Parathyroid adenoma (tissue), 2 donors: ENCODE results near the gene AP1S3.
"Not testable (repeated sequence)": the region's sequence is repeated elsewhere in the genome, so short reads cannot be mapped to it uniquely, and the experiment has no call there.

Experiments used
- H2AFZ ChIP-seq: fragments of 300-600 bp; sonication (generic); one replicate; pipeline ENCODE4 v1.7.0; 2017; ENCODE audit warnings: antibody characterized with exemption, mild to moderate bottlenecking
- H3K27ac ChIP-seq: fragments of 300-600 bp; sonication (generic); one replicate; pipeline ENCODE4 v1.7.0; 2017
- H3K27me3 ChIP-seq: fragments of 300-600 bp; sonication (generic); one replicate; pipeline ENCODE4 v1.7.0; 2017; ENCODE audit warnings: low read length; ENCODE audit not compliant: control insufficient read depth, insufficient read depth
- H3K36me3 ChIP-seq: fragments of 300-600 bp; sonication (generic); one replicate; pipeline ENCODE4 v1.7.0; 2017; ENCODE audit warnings: low read length; ENCODE audit not compliant: control insufficient read depth, insufficient read depth
- H3K4me1 ChIP-seq: fragments of 300-600 bp; sonication (generic); one replicate; pipeline ENCODE4 v1.7.0; 2017; ENCODE audit warnings: control low read depth
- H3K4me2 ChIP-seq: fragments of 300-600 bp; sonication (generic); one replicate; pipeline ENCODE4 v1.7.0; 2017; ENCODE audit warnings: low read length
- H3K4me3 ChIP-seq: fragments of 300-600 bp; sonication (generic); one replicate; pipeline ENCODE4 v1.7.0; 2017; ENCODE audit warnings: low read depth, low read length
- H3K79me2 ChIP-seq: fragments of 300-600 bp; sonication (generic); one replicate; pipeline ENCODE4 v1.7.0; 2017; ENCODE audit warnings: control low read depth
- H3K9ac ChIP-seq: fragments of 300-600 bp; sonication (generic); one replicate; pipeline ENCODE4 v1.7.0; 2017; ENCODE audit warnings: mild to moderate bottlenecking
- H3K9me3 ChIP-seq: fragments of 300-600 bp; sonication (generic); one replicate; pipeline ENCODE4 v1.7.0; 2017; ENCODE audit warnings: low read length; ENCODE audit not compliant: control insufficient read depth
- TF ChIP-seq, protein P1 (sequence below): fragments of 300-600 bp; sonication (generic); IDR thresholded peaks from one replicate; pipeline ENCODE4 v1.7.0; 2017; ENCODE audit warnings: antibody characterized with exemption, mild to moderate bottlenecking
- donor health status: primary hyperparathyroidism.

The AP1S3 gene

DNA sequence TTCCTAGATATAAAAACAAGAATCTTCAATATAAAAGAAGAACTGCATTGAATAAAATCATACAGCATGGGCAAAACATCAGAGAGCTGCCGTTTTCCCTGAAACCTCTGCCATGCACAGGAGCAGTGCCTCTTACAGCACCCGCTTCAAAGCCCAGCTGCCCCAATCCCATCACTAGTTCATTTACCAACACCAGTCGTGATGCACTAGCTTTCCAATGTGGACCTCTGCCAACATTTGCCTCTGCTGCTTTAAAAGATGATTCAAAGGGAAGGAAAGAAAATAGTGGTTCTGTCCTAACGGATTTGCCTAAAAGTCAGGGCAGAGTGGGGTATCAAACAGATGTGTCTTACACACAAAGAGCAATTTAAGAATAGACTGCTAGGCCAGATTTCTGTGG, 43.4 kb upstream of the AP1S3 start:
- no peak overlapping the region for H3K4me3 ChIP-seq
- H3K36me3 ChIP-seq: no peaks in the 10 kb centered on the region
- no peak overlapping the region for H3K27ac ChIP-seq
- no peaks in the 10 kb centered on the region for H3K79me2 ChIP-seq
- H3K4me2 ChIP-seq: no peak overlapping the region
- no peak overlapping the region for H2AFZ ChIP-seq
- peaks cover 3% of the 10 kb centered on the region for H3K4me1 ChIP-seq
- TF ChIP-seq, protein P1, sequence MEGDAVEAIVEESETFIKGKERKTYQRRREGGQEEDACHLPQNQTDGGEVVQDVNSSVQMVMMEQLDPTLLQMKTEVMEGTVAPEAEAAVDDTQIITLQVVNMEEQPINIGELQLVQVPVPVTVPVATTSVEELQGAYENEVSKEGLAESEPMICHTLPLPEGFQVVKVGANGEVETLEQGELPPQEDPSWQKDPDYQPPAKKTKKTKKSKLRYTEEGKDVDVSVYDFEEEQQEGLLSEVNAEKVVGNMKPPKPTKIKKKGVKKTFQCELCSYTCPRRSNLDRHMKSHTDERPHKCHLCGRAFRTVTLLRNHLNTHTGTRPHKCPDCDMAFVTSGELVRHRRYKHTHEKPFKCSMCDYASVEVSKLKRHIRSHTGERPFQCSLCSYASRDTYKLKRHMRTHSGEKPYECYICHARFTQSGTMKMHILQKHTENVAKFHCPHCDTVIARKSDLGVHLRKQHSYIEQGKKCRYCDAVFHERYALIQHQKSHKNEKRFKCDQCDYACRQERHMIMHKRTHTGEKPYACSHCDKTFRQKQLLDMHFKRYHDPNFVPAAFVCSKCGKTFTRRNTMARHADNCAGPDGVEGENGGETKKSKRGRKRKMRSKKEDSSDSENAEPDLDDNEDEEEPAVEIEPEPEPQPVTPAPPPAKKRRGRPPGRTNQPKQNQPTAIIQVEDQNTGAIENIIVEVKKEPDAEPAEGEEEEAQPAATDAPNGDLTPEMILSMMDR: no peak
- H3K9ac ChIP-seq: no peak overlapping the region
- no peaks in the 10 kb centered on the region for H3K27me3 ChIP-seq
- no peaks in the 10 kb centered on the region for H3K9me3 ChIP-seq

DNA sequence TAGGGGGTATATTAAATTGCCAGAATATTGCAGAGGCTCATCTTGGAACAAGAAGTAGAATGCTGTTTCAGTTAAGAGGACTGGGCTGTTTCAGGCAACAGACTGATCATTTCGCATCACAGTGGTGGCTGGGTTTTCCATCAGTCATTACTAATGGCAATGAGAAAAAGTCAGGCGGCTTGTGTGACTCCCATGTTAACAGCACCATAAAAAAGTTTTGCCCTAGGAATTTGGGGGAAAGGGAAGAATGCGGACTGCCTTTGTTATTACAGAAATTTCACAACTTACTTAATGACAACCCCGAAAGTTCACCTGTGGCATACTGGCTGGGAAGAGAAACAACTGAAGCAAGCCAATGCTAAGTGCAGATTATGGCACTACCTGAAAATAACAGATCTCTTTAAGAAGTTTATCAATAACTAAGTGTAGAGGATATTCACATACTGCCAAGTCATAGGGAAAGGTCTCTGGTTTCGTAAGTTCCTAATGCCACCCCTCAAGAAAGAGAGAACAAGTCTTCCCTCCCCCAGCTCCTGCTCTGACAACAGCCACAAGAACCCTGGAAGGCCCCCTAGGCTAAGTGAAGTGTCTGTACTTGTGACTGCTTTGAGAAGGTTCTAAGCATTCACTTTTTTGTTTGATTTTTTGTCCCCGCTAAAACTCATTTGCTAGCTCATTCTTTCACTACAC, 40.5 kb upstream of the AP1S3 start:
- Histone ChIP-seq H3K9ac (no peak overlapping the region), H3K9me3 (no peaks in the 10 kb centered on the region), H3K4me3 (no peak overlapping the region), H3K27me3 (no peaks in the 10 kb centered on the region), H3K79me2 (no peaks in the 10 kb centered on the region), H3K4me2 (no peak overlapping the region), H3K4me1 (peaks cover 3% of the 10 kb centered on the region), H3K36me3 (no peaks in the 10 kb centered on the region), H3K27ac (no peak overlapping the region), H2AFZ (no peak overlapping the region)
- TF ChIP-seq, protein P1: no peak

DNA sequence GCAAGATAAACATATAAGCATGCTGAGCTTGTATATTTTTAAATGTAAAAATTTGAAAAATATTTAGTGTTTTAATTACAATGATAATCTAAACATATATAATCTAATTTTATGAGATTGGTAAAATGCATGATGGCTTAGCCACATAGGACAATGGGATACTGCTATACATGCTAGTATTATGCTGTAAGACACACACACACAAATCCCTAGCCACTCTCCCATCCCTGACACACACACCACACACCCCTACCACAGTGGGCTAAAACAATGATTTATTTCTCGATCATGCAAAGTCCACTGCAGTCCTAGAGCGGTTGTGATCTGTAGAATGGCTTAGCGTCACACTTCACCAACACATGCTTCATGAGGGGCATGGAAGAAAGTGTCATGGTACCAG, 36.3 kb upstream of the AP1S3 start:
- Histone ChIP-seq H3K4me3 (no peak overlapping the region), H3K4me2 (no peak overlapping the region), H3K4me1 (peaks cover 3% of the 10 kb centered on the region), H3K27me3 (no peaks in the 10 kb centered on the region), H2AFZ (no peak overlapping the region), H3K36me3 (no peaks in the 10 kb centered on the region), H3K9ac (no peak overlapping the region), H3K79me2 (no peaks in the 10 kb centered on the region), H3K9me3 (no peaks in the 10 kb centered on the region), H3K27ac (no peak overlapping the region)
- TF ChIP-seq, protein P1: no peak

DNA sequence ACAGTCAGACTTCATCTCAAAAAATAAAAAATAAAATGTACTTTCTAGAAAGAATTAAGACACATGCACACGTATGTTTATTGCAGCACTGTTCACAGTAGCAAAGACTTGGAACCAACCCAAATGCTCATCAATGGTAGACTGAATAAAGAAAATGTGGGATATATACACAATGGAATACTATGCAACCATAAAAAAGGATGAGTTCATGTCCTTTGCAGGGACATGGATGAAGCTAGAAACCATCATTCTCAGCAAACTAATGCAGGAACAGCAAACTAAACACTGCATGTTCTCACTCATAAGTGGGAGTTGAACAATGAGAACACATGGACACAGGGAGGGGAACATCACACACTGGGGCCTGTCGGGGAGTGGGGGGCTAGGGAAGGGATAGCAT, 35.4 kb upstream of the AP1S3 start:
- not testable (repeated sequence) for H3K4me2 ChIP-seq, H3K4me1 ChIP-seq, H3K27ac ChIP-seq, H3K79me2 ChIP-seq, H3K4me3 ChIP-seq, H3K36me3 ChIP-seq, H3K9ac ChIP-seq, H3K27me3 ChIP-seq, H3K9me3 ChIP-seq, H2AFZ ChIP-seq

DNA sequence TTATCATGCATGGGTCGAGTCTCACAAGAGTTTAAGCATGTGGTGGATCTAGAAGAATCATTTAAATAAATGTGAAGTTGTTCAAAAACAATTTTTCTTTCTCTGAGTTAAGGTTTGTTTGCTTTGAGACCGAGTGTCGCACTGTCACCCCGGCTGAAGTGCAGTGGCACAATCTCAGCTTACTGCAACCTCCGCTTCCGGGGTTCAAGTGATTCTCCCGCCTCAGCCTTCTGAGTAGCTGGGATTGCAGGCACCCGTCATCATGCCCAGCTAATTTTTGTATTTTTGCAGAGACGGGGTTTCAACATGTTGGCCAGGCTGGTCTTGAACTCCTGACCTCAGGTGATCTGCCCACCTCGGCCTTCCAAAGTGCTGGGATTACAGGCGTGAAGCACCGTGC, 34.3 kb upstream of the AP1S3 start:
- H3K9me3 ChIP-seq, H3K4me3 ChIP-seq, H3K36me3 ChIP-seq, H3K4me1 ChIP-seq, H3K27me3 ChIP-seq, H3K4me2 ChIP-seq, H3K79me2 ChIP-seq, H3K9ac ChIP-seq, H2AFZ ChIP-seq: not testable (repeated sequence)
- peak overlapping the region; percentile 27 for H3K27ac ChIP-seq
